Neuronal stem cell (in vitro differentiated cells): ENCODE results near the gene PLCL1.

ENCODE experiments used
- DNase-seq: peaks from one replicate; pipeline ENCODE4 v3.0.0-alpha.2; 2013; ENCODE audit warnings: low spot score
- H2AFZ ChIP-seq: one replicate; pipeline ENCODE4 v1.6.1; 2013; ENCODE audit warnings: mild to moderate bottlenecking, low read length, inconsistent platforms
- H2AK5ac ChIP-seq: 2 replicates; pipeline ENCODE4 v1.6.1; 2013; ENCODE audit warnings: low read depth, mild to moderate bottlenecking, inconsistent platforms, low read length, moderate library complexity, mixed read lengths
- H2BK120ac ChIP-seq: 2 replicates; pipeline ENCODE4 v1.6.1; 2013; ENCODE audit warnings: low read depth, mild to moderate bottlenecking, inconsistent platforms, low read length, moderate library complexity, mixed read lengths
- H2BK12ac ChIP-seq: one replicate; pipeline ENCODE4 v1.6.1; 2013; ENCODE audit warnings: low read length, inconsistent platforms
- H2BK15ac ChIP-seq: 2 replicates; pipeline ENCODE4 v1.6.1; 2013; ENCODE audit warnings: mild to moderate bottlenecking, low read length, inconsistent platforms, mixed read lengths
- H2BK5ac ChIP-seq: one replicate; pipeline ENCODE4 v1.6.1; 2013; ENCODE audit warnings: inconsistent platforms, mild to moderate bottlenecking, low read length, moderate library complexity
- H3K14ac ChIP-seq: one replicate; pipeline ENCODE4 v1.6.1; 2013; ENCODE audit warnings: low read length, inconsistent platforms
- H3K18ac ChIP-seq: 2 replicates; pipeline ENCODE4 v1.6.1; 2013; ENCODE audit warnings: low read length, inconsistent platforms
- H3K23ac ChIP-seq: 2 replicates; pipeline ENCODE4 v1.6.1; 2013; ENCODE audit warnings: low read depth, mild to moderate bottlenecking, mixed read lengths, low read length, inconsistent platforms; ENCODE audit not compliant: poor library complexity
- H3K27ac ChIP-seq: replicated peaks from 3 replicates; pipeline ENCODE4 v1.5.1; 2013; ENCODE audit warnings: low read length, inconsistent platforms
- H3K27me3 ChIP-seq, 3 experiments: 2 replicates each; pipeline ENCODE4 v1.6.1; 2013; ENCODE audit warnings: low read length in 3 of 3, mild to moderate bottlenecking in 2 of 3, inconsistent platforms in 1 of 3, low read depth in 1 of 3, mixed read lengths in 1 of 3, moderate library complexity in 1 of 3; ENCODE audit not compliant: control insufficient read depth in 3 of 3, insufficient read depth in 3 of 3
- H3K36me3 ChIP-seq, 2 donors: replicated peaks in 1 of 2; 2 replicates each; pipeline ENCODE4 v1.6.1; 2013; ENCODE audit warnings: low read length in 2 of 2; ENCODE audit not compliant: control insufficient read depth in 2 of 2, insufficient read depth in 2 of 2
- H3K4ac ChIP-seq: 2 replicates; pipeline ENCODE4 v1.6.1; 2013; ENCODE audit warnings: inconsistent platforms, mild to moderate bottlenecking, low read length, moderate library complexity
- H3K4me1 ChIP-seq, 2 donors: 1 replicate in 1 of 2; 2 replicates in 1 of 2; pipeline ENCODE4 v1.6.1; 2013; ENCODE audit warnings: low read length in 2 of 2, low read depth in 1 of 2; ENCODE audit not compliant: control insufficient read depth in 2 of 2, insufficient read depth in 1 of 2
- H3K4me2 ChIP-seq: one replicate; pipeline ENCODE4 v1.6.1; 2013; ENCODE audit warnings: mild to moderate bottlenecking, low read length, inconsistent platforms; ENCODE audit not compliant: insufficient read depth, poor library complexity, severe bottlenecking
- H3K4me3 ChIP-seq, 2 donors: 2 replicates each; pipeline ENCODE4 v1.5.1; 2013; ENCODE audit warnings: low read length in 2 of 2, mild to moderate bottlenecking in 2 of 2, inconsistent platforms in 1 of 2, moderate library complexity in 1 of 2
- H3K79me1 ChIP-seq: one replicate; pipeline ENCODE4 v1.6.1; 2013; ENCODE audit warnings: low read depth, mild to moderate bottlenecking, inconsistent platforms, low read length, moderate library complexity
- H3K9ac ChIP-seq: one replicate; pipeline ENCODE4 v1.6.1; 2013; ENCODE audit warnings: mild to moderate bottlenecking, low read depth, low read length, inconsistent platforms; ENCODE audit not compliant: poor library complexity
- H3K9me3 ChIP-seq, 2 donors: replicated peaks in 1 of 2; 2 replicates each; pipeline versions ENCODE3 to v1.6.1; 2013; ENCODE audit warnings: low read length in 2 of 2, mild to moderate bottlenecking in 2 of 2, inconsistent platforms in 1 of 2, low read depth in 1 of 2, mixed read lengths in 1 of 2, moderate library complexity in 1 of 2; ENCODE audit not compliant: control insufficient read depth in 2 of 2, insufficient read depth in 1 of 2
- H4K8ac ChIP-seq: one replicate; pipeline ENCODE4 v1.6.1; 2013; ENCODE audit warnings: low read depth, mild to moderate bottlenecking, inconsistent platforms, low read length, moderate library complexity
- H4K91ac ChIP-seq: one replicate; pipeline ENCODE4 v1.6.1; 2013; ENCODE audit warnings: low read length, low read depth, mild to moderate bottlenecking, inconsistent platforms; ENCODE audit not compliant: poor library complexity
- WGBS, 2 donors: extraction: QIAGEN DNeasy Blood & Tissue Kit; methylation state at CpG; one replicate each; pipeline ENCODE4 v1.1.7; 2013; ENCODE audit warnings: missing lambda C conversion rate in 2 of 2, mixed read lengths in 1 of 2; ENCODE audit not compliant: insufficient read length in 2 of 2, insufficient replicate concordance in 1 of 2; ENCODE audit errors: extremely low coverage in 2 of 2; 5-methylcytosine and 5-hydroxymethylcytosine counted together

PLCL1 gene

GRCh38 chr2:197821550-197822289, 17.3 kb downstream of the PLCL1 start:
- no peak overlapping the region for H2BK15ac ChIP-seq
- H3K79me1 ChIP-seq: no peaks in the 10 kb centered on the region
- H3K23ac ChIP-seq: no peak overlapping the region
- H3K4me1 ChIP-seq: no peaks in the 10 kb centered on the region
- H2AFZ ChIP-seq: no peak overlapping the region
- peaks cover 0 to under 1% (median 0%) of the 10 kb centered on the region in 3 experiments for H3K27me3 ChIP-seq
- H2AK5ac ChIP-seq: no peak overlapping the region
- H3K36me3 ChIP-seq: no peaks in the 10 kb centered on the region
- H3K4ac ChIP-seq: no peak overlapping the region
- no peak overlapping the region for H4K91ac ChIP-seq
- H3K9me3 ChIP-seq: no peaks in the 10 kb centered on the region
- H3K14ac ChIP-seq: no peak overlapping the region
- H3K18ac ChIP-seq: no peak overlapping the region
- H2BK5ac ChIP-seq: no peak overlapping the region
- H4K8ac ChIP-seq: no peak overlapping the region
- H3K4me2 ChIP-seq: no peak overlapping the region
- H2BK120ac ChIP-seq: no peak overlapping the region
- H3K9ac ChIP-seq: no peak overlapping the region
- no CpG with 5 or more reads among the region's 2 CpGs for WGBS, 2 donors
- DNase-seq: no peak
- H3K27ac ChIP-seq: no peak overlapping the region
- no peak overlapping the region for H2BK12ac ChIP-seq
- no peak overlapping the region for H3K4me3 ChIP-seq

- no peak overlapping the region for H3K27ac ChIP-seq
- H3K79me1 ChIP-seq: no peaks in the 10 kb centered on the region
- H3K9me3 ChIP-seq: no peaks in the 10 kb centered on the region
- no peak overlapping the region for H3K4ac ChIP-seq
- peaks cover 0 to 3% (median 0%) of the 10 kb centered on the region in 3 experiments for H3K27me3 ChIP-seq
- no peak overlapping the region for H3K4me3 ChIP-seq
- no peak overlapping the region for H3K9ac ChIP-seq
- WGBS, 2 donors: no CpG with 5 or more reads among the region's 2 CpGs
- no peak overlapping the region for H3K4me2 ChIP-seq
- no peak overlapping the region for H4K8ac ChIP-seq
- H2BK5ac ChIP-seq: no peak overlapping the region
- no peaks in the 10 kb centered on the region for H3K4me1 ChIP-seq
- no peaks in the 10 kb centered on the region for H3K36me3 ChIP-seq
- H2BK120ac ChIP-seq: no peak overlapping the region
- no peak for DNase-seq
- no peak overlapping the region for H3K18ac ChIP-seq
- H4K91ac ChIP-seq: no peak overlapping the region
- H3K23ac ChIP-seq: no peak overlapping the region
- no peak overlapping the region for H2AFZ ChIP-seq
- H3K14ac ChIP-seq: no peak overlapping the region
- H2BK12ac ChIP-seq: no peak overlapping the region
- H2AK5ac ChIP-seq: no peak overlapping the region
- no peak overlapping the region for H2BK15ac ChIP-seq
Measured at GRCh38 chr2:197822333-197822732, 17.9 kb downstream of the PLCL1 start.

- Histone ChIP-seq H2BK5ac (no peak overlapping the region), H3K14ac (no peak overlapping the region), H3K4ac (no peak overlapping the region), H3K18ac (no peak overlapping the region), H3K4me1 (no peaks in the 10 kb centered on the region), H3K27ac (no peak overlapping the region), H3K27me3 (peaks cover 0 to 3% (median 0%) of the 10 kb centered on the region in 3 experiments), H3K23ac (no peak overlapping the region), H2AK5ac (no peak overlapping the region), H3K4me3 (no peak overlapping the region), H2BK120ac (no peak overlapping the region), H2BK15ac (no peak overlapping the region), H4K8ac (no peak overlapping the region), H3K9ac (no peak overlapping the region), H2BK12ac (no peak overlapping the region), H3K36me3 (no peaks in the 10 kb centered on the region), H4K91ac (no peak overlapping the region), H3K4me2 (no peak overlapping the region), H3K79me1 (no peaks in the 10 kb centered on the region), H2AFZ (no peak overlapping the region), H3K9me3 (no peaks in the 10 kb centered on the region)
- DNase-seq: no peak
- WGBS, 2 donors: no CpG with 5 or more reads among the region's 2 CpGs
Measured at GRCh38 chr2:197827618-197828017, 23.2 kb downstream of the PLCL1 start.

- WGBS, 2 donors: no CpG with 5 or more reads among the region's 1 CpG
- H2BK120ac ChIP-seq: no peak overlapping the region
- no peak overlapping the region for H3K9ac ChIP-seq
- H4K91ac ChIP-seq: no peak overlapping the region
- no peak overlapping the region for H3K23ac ChIP-seq
- no peak for DNase-seq
- no peak overlapping the region for H4K8ac ChIP-seq
- no peak overlapping the region for H3K18ac ChIP-seq
- no peaks in the 10 kb centered on the region for H3K79me1 ChIP-seq
- H2AFZ ChIP-seq: no peak overlapping the region
- no peaks in the 10 kb centered on the region for H3K36me3 ChIP-seq
- H3K4ac ChIP-seq: no peak overlapping the region
- H2AK5ac ChIP-seq: no peak overlapping the region
- no peak overlapping the region for H3K4me3 ChIP-seq
- H3K4me1 ChIP-seq: no peaks in the 10 kb centered on the region
- H2BK5ac ChIP-seq: no peak overlapping the region
- no peak overlapping the region for H2BK15ac ChIP-seq
- no peak overlapping the region for H3K27ac ChIP-seq
- H3K4me2 ChIP-seq: no peak overlapping the region
- no peaks in the 10 kb centered on the region for H3K9me3 ChIP-seq
- H2BK12ac ChIP-seq: no peak overlapping the region
- peaks cover 0 to 3% (median 0%) of the 10 kb centered on the region in 3 experiments for H3K27me3 ChIP-seq
- H3K14ac ChIP-seq: no peak overlapping the region
Measured at GRCh38 chr2:197828464-197829135, 24.2 kb downstream of the PLCL1 start.
